ENCODE results near the gene CACNA1H.
"Not testable (repeated sequence)": the region's sequence is repeated elsewhere in the genome, so short reads cannot be mapped to it uniquely, and the experiment has no call there.

Gene CACNA1H

GRCh38 chr16:1194665-1195392 lies 41.9 kb downstream of the CACNA1H start:
- no peak overlapping the region for H3K4me3 ChIP-seq (ENCODE audit: low read depth, low read length)
- TF ChIP-seq, protein P1, sequence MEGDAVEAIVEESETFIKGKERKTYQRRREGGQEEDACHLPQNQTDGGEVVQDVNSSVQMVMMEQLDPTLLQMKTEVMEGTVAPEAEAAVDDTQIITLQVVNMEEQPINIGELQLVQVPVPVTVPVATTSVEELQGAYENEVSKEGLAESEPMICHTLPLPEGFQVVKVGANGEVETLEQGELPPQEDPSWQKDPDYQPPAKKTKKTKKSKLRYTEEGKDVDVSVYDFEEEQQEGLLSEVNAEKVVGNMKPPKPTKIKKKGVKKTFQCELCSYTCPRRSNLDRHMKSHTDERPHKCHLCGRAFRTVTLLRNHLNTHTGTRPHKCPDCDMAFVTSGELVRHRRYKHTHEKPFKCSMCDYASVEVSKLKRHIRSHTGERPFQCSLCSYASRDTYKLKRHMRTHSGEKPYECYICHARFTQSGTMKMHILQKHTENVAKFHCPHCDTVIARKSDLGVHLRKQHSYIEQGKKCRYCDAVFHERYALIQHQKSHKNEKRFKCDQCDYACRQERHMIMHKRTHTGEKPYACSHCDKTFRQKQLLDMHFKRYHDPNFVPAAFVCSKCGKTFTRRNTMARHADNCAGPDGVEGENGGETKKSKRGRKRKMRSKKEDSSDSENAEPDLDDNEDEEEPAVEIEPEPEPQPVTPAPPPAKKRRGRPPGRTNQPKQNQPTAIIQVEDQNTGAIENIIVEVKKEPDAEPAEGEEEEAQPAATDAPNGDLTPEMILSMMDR (IDR thresholded peaks at IDR 0.05; ENCODE audit: low read depth, low read length): peak; percentile 78
- no peaks in the 10 kb centered on the region for H3K36me3 ChIP-seq
- no peaks in the 10 kb centered on the region for H3K9me3 ChIP-seq
- H3K27me3 ChIP-seq: no peaks in the 10 kb centered on the region; the same call in 1 of the 2 replicates
- peaks cover 8% of the 10 kb centered on the region for H3K4me1 ChIP-seq
- peak; percentile 65 for DNase-seq

DNA sequence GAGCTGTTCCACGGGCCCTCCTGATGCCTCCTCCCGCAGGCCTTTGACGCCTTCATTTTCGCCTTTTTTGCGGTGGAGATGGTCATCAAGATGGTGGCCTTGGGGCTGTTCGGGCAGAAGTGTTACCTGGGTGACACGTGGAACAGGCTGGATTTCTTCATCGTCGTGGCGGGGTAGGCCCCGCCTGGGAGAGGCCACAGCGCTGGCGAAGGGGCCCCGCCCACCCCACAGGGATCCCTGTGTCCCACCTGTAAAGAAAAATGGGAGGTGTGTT lies 42.4 kb downstream of the CACNA1H start:
- TF ChIP-seq, protein P1 (IDR thresholded peaks at IDR 0.05; ENCODE audit: low read depth, low read length): no peak
- Histone ChIP-seq H3K4me1 (peaks cover 8% of the 10 kb centered on the region), H3K36me3 (no peaks in the 10 kb centered on the region), H3K4me3 (ENCODE audit: low read depth, low read length) (no peak overlapping the region), H3K27me3 (no peaks in the 10 kb centered on the region; the same call in 1 of the 2 replicates), H3K9me3 (no peaks in the 10 kb centered on the region)
- no peak for DNase-seq

DNA sequence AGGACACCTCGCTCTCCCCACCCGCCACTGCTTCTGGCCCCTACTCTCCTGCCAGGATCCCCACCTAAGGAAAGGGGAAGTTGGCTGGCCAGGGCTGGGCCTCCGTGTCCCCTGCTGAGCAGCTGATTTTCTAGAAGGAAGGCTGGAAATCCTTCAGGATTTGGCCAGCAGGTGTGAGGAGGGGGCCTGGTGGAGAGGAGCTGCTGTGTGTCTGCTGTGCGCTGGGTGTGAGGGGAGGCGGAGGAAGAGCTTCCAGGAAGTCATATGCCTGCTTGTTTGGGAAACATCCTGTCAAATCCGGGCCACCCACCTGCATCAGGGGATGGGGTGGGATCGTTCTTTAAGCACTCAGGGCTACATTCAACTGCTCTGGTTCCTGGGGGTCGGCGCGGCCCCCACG lies 43.6 kb downstream of the CACNA1H start:
- TF ChIP-seq, protein P1 (IDR thresholded peaks at IDR 0.05; ENCODE audit: low read depth, low read length): no peak
- no peak for DNase-seq
- H3K9me3 ChIP-seq: no peaks in the 10 kb centered on the region
- peaks cover 8% of the 10 kb centered on the region for H3K4me1 ChIP-seq
- H3K27me3 ChIP-seq: no peaks in the 10 kb centered on the region; the same call in 1 of the 2 replicates
- H3K4me3 ChIP-seq (ENCODE audit: low read depth, low read length): no peak overlapping the region
- no peaks in the 10 kb centered on the region for H3K36me3 ChIP-seq

DNA sequence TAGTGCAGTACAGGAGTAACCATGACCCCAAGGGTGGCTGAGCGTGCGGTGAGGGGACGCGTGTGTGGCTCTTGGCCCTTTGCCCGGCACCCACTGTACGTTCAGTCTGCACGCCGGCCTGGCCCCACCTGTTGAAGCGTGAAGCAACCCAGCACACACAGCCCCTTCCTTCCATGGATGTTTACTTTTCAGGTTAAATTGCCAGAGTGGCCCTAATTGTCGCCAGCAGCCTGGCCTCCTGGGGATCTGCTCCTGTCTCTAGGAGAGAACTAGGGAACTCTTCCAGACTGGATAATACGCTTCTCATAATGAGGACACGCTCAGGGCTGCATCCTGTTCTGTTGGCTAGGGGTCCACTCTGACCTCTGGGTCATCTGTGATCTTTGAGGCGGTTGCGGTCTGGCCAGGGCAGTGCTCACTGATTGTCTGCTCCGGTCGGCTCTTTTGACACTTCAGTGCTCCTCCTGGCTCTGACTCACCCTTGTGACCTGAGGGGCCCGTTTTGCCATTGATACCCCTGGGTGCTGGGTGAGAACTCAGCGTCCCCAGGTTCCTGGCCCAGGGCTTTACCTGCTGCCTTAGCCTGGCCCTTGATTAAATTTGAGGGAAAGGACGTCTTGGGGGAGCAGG lies 44.4 kb downstream of the CACNA1H start:
- H3K4me3 ChIP-seq (ENCODE audit: low read depth, low read length): no peak overlapping the region

DNA sequence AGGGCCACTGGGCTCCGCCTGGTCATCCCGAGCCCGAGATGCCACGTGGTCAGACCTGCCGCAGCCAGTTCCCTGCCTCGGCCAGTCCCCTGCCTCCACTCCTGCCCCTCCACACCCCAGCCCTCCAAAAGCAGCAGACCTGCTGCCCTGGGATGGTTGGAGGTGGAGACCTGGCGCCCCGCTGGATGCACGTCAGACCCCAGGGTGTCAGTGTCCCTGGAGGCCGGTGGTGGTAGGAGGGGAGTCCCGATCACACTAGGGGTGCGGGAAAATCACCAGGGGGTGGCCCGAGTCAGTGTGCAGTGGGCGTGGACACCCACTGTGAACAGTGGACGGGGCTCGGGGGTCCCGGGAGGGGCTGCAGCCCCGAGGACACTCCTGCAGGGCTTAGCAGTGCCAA lies 45.3 kb downstream of the CACNA1H start:
- Histone ChIP-seq H3K27me3 (no peaks in the 10 kb centered on the region; the same call in 1 of the 2 replicates), H3K4me3 (ENCODE audit: low read depth, low read length) (peak overlapping the region; percentile 33), H3K9me3 (no peaks in the 10 kb centered on the region), H3K4me1 (peaks cover 8% of the 10 kb centered on the region), H3K36me3 (no peaks in the 10 kb centered on the region)
- no peak for DNase-seq
- TF ChIP-seq, protein P1 (IDR thresholded peaks at IDR 0.05; ENCODE audit: low read depth, low read length): no peak

More for the DNA sequence above, 44.4 kb downstream of the CACNA1H start:
- TF ChIP-seq, protein P1 (IDR thresholded peaks at IDR 0.05; ENCODE audit: low read depth, low read length): no peak
- peaks cover 8% of the 10 kb centered on the region for H3K4me1 ChIP-seq
- no peaks in the 10 kb centered on the region; the same call in 1 of the 2 replicates for H3K27me3 ChIP-seq
- DNase-seq: no peak
- H3K9me3 ChIP-seq: no peaks in the 10 kb centered on the region
- no peaks in the 10 kb centered on the region for H3K36me3 ChIP-seq

- not testable (repeated sequence) for H3K4me1 ChIP-seq, H3K36me3 ChIP-seq, H3K27me3 ChIP-seq, H3K9me3 ChIP-seq
- peak; percentile 83 for DNase-seq
- H3K4me3 ChIP-seq (ENCODE audit: low read depth, low read length): peak overlapping the region; percentile 33
Measured at GRCh38 chr16:1198671-1199346, 45.9 kb downstream of the CACNA1H start.

All from BE2C (cell line).